Stimulated activated CD8-positive, alpha-beta memory T cell treated with anti-CD3 and anti-CD28 coated beads, Interleukin-4, amount 100 ng/mL, for 4 hours (primary cell): ENCODE results near the gene PRMT7.

Experiments
- DNase-seq, 2 donors: peaks; one replicate each; pipeline ENCODE4 v3.0.0-alpha.2; 2020; ENCODE audit warnings: low read depth in 2 of 2, low spot score in 1 of 2

Gene PRMT7

GRCh38 chr16:68374246-68374805 lies 63.5 kb downstream of the PRMT7 start:
- no peak for DNase-seq

- no peak for DNase-seq
Observed at GRCh38 chr16:68374961-68375660, 64.3 kb downstream of the PRMT7 start.

DNA sequence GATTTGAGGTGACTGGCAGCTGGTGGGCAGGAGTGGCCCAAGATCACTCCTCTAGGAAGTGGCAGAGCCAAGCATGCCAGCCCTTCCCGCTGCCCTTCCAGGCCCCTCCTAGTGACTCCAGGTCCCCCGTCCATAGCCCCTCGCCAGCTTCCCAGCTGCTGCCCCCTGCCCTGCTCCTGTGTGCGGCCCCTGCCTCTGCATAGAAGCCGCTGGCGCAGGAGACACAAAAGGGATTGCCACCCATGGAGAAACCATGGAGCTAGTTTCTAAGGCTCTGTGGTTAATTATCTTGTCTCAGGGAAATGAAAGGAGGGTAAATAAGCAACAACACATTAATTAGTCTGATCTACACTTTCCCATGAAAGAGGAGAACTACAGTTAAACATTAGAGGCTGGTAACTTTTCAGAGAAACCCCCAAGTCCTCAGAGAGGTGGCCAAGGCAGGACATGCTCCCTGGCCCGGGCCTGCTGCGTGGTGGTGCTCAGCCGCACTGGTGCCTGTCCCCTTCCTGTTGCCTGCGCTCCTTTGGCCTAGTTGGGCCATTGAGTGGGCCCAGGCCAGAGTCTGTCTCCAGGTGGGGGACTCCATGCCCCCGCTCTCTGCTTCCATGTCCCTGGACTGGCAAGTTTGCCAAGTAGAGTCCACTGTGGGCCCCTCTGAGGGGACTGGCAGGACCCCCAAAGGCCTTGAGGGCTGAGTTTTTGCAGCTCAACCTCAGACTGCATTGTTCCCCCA lies 65.2 kb downstream of the PRMT7 start:
- no peak for DNase-seq

- DNase-seq = no peak
Observed at GRCh38 chr16:68376590-68376989, 65.8 kb downstream of the PRMT7 start.

DNA sequence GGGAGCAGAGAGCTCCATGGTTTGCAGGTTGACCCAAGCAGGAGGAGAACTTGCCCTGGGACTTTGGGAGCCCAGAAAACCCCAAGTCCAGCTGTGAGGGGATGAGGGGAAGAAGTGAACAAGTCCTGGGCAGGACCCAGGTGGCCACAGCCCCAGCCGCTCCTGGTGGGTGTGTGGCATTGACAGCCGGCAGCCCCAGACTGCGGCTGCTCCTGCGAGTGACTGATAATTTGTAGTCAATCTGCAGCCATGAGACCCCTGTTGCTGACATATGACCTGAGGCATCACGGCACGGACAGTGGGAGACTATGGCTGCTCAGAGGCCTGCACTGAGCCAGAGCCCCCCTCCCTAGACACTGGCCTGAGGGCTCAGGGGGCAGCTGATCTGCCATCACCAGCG lies 66.4 kb downstream of the PRMT7 start:
- DNase-seq = no peak

DNA sequence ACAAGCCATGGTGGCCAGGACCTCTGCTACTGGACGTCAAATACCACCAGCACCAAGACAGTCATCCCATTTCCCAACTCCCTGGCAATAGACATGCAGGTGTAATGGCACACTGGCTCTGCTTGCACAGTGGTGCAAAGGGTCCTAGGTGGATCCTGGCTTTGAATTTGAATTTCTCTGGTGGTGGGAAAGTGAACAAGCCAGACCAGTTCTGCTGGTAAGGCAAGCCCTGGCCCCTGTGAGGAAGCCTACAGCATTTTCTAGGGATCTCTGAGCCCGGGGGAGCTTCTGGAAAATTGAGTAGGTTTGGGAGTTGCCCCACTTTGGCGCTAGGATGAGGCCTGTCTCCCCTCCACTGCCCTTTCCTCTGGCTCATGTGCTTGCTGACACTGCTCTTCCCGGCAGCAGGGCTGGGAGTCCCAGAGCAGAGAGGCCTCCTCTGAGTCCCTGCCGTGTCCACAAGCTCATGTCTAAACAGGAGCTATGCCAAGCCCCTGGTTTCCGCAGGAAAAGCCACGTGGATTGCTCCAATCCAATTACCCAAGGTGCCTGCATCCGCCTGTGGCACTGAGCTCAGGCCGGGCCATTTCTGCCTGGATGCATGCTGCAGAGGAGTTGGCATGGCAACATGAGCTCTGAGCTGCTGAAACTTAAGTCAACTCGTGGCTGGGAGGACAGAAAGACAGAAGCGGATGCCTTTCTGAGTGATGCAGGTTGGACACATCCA lies 67.0 kb downstream of the PRMT7 start:
- no peak for DNase-seq

GRCh38 chr16:68378436-68379415 lies 67.9 kb downstream of the PRMT7 start:
- no peak for DNase-seq

GRCh38 chr16:68379472-68380347 lies 68.9 kb downstream of the PRMT7 start:
- DNase-seq = no peak

DNA sequence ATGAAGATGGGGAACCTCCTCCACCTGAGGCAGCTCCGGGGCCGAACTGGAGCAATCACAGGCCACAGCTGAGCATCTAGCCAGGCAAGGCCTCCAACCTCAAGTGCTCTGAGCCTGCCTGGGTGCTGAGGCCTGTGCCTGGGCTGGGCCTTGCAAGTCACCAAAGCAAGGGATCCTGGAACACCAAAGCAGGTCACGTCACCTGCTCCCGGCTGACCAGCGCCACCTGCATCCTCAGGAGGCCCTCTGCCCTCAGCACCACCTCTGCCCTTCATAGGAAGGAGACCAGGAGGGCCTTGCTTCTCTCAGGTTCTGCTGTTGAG lies 69.5 kb downstream of the PRMT7 start:
- DNase-seq = no peak

GRCh38 chr16:68380676-68381362 lies 70.0 kb downstream of the PRMT7 start:
- no peak for DNase-seq

- DNase-seq = no peak
Observed at GRCh38 chr16:68381363-68381724, 70.5 kb downstream of the PRMT7 start.

DNA sequence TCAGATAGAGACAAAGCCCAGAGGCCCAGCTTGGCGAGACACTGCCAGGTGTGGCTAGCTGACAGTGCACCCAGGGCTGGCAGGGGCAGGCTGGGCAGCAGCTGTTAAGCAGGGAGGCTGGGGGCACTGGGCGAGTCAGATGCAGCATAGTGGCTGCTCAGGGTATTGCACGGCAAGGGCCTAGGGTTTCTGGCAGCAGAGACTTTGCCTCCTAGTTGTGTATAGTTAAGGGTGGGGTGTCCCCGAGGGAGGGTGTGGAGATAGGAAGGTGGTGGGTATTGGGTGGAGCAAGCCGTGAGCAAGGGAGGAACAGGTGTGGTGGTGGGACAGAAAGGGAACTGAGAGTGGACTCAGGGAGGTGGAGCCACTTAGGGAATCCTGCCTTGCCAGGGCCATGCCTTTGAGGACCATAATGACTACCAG lies 71.5 kb downstream of the PRMT7 start:
- no peak for DNase-seq

- DNase-seq = no peak
Observed at GRCh38 chr16:68383858-68384257, 73.0 kb downstream of the PRMT7 start.

GRCh38 chr16:68384288-68385161 lies 73.7 kb downstream of the PRMT7 start:
- no peak for DNase-seq

GRCh38 chr16:68385371-68385770 lies 74.6 kb downstream of the PRMT7 start:
- no peak for DNase-seq

DNA sequence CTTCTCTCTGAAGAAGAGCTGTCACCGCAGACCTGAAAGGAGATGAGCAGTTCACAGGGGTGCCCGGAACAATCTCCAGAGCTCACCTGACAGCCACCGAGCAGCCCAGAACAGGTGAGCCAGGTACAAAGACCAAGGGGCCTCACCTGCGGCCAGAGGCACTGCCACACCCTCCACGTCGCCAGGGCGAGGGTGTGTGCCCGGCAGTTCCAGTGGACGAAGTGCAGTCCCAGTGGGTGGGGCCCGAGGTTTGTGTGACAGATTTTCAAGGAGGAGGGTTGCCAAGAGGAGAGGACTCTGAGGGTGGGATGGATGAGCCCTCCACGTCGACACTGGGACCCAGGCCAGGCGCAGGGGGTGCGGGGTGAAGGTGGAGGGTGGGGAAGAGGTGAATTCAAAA lies 75.8 kb downstream of the PRMT7 start:
- no peak for DNase-seq

DNA sequence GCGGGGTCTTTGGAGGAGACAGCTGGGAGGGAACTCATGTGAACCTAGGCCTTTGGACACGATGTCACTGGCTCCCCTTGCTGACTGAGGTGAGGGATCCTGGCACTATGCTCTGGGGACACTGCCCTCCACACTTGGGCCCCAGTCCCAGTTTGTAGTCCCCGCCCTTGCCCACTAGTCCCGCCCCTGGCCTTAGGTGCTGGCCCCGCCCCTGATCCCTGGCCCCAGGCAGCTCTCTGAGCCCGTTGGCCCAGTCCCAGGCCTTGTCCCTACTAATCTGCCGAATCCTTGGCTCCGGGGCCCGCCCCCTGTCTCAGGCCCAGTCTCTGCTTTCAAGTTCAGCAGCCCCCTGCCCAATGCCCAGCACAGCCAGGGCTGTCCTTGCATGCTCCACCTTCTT lies 76.5 kb downstream of the PRMT7 start:
- DNase-seq = no peak

GRCh38 chr16:68388124-68388523 lies 77.3 kb downstream of the PRMT7 start:
- no peak for DNase-seq
